Measurements from ENCODE around the gene YPEL1. TPM values are rescaled to one million over a fixed set of nuclear protein-coding genes. Genes with fewer than 3 reads are reported as not detected.

YPEL1 gene
- total RNA-seq, 2 donors from 2014 or later: 2.4 to 4.9 TPM

Other genes with a start within 250 kb of the YPEL1 start
- under 1 TPM; 0.25 to 0.33 TPM for gene RIMBP3C, start 184.3 kb downstream of the YPEL1 start, total RNA-seq
- gene UBE2L3, start 168.1 kb downstream of the YPEL1 start, total RNA-seq: 10 to 100 TPM; 46.1 to 62.5 TPM
- 10 to 100 TPM; 26.9 to 47.9 TPM for gene YDJC, start 105.8 kb downstream of the YPEL1 start, total RNA-seq
- under 1 TPM in 1 of 2 donors, not detected in 1; 0.54 TPM for gene CCDC116, start 103.0 kb downstream of the YPEL1 start, total RNA-seq
- gene SDF2L1, start 93.5 kb downstream of the YPEL1 start, total RNA-seq: 10 to 100 TPM; 25.3 to 27.8 TPM
- gene PPIL2, start 69.8 kb downstream of the YPEL1 start, total RNA-seq: 10 to 100 TPM; 33.9 to 50.5 TPM
- gene MAPK1, start 131.9 kb upstream of the YPEL1 start, total RNA-seq: 10 to 100 TPM; 80.3 to 92.6 TPM
- 10 to 100 TPM; 16.8 to 17.5 TPM for gene PPM1F, start 217.1 kb upstream of the YPEL1 start, total RNA-seq
- 10 to 100 TPM; 41.4 to 42.7 TPM for gene TOP3B, start 247.0 kb upstream of the YPEL1 start, total RNA-seq

All from activated naive CD4-positive, alpha-beta T cell treated with anti-CD3 and anti-CD28 coated beads, Interleukin-2, amount 50 U/mL, for 72 hours (primary cell).